ENCODE results near the gene ARRB2. TPM values are rescaled to one million over a fixed set of nuclear protein-coding genes. Genes with fewer than 3 reads are reported as not detected.

ARRB2 gene
- total RNA-seq, 2 experiments from 2014 or later = 163 to 176 TPM

DNA sequence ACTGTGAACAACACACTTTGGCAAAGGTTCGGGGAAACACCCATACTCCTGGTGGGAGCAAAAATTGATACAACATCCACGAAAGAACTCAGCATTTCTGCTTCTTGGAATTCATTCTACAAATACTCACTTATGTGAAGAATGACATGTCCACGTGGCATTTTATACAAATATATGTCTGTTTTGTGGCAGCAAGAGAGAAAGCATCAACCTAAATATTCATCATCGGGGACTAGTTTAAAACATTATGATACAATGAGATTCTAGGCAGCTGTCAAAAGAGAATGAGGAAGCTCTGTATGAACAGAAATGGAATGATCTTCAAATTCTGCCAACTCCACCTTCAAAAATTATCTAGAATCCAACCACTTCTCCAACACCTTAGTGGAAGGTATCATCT lies 43.3 kb upstream of the ARRB2 start:
- Mint-ChIP-seq H3K4me3 (no peak overlapping the region), H3K27ac (no peak overlapping the region), H3K36me3 (ENCODE audit: low read depth) (peaks cover 12% of the 10 kb centered on the region), H3K27me3 (no peaks in the 10 kb centered on the region), H3K9me3 (no peaks in the 10 kb centered on the region), H3K4me1 (ENCODE audit: low read depth) (no peaks in the 10 kb centered on the region)
- CTCF ChIA-PET = interaction anchor here (0.8 kb wide), 1 partner anchor 209 kb away, joined by 3 read pairs; no protein-coding TSS in a partner anchor
- intact Hi-C loops (cut with micrococcal nuclease) = no loop called here
- ATAC-seq = no peak
- DNase-seq = no peak
- POLR2A ChIA-PET = interaction anchor here (1.1 kb wide), 1 partner anchor 9 kb away, joined by 3 read pairs; no protein-coding TSS in a partner anchor
- TF ChIP-seq, protein P1, sequence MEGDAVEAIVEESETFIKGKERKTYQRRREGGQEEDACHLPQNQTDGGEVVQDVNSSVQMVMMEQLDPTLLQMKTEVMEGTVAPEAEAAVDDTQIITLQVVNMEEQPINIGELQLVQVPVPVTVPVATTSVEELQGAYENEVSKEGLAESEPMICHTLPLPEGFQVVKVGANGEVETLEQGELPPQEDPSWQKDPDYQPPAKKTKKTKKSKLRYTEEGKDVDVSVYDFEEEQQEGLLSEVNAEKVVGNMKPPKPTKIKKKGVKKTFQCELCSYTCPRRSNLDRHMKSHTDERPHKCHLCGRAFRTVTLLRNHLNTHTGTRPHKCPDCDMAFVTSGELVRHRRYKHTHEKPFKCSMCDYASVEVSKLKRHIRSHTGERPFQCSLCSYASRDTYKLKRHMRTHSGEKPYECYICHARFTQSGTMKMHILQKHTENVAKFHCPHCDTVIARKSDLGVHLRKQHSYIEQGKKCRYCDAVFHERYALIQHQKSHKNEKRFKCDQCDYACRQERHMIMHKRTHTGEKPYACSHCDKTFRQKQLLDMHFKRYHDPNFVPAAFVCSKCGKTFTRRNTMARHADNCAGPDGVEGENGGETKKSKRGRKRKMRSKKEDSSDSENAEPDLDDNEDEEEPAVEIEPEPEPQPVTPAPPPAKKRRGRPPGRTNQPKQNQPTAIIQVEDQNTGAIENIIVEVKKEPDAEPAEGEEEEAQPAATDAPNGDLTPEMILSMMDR (IDR thresholded peaks at IDR 0.05) = no peak

DNA sequence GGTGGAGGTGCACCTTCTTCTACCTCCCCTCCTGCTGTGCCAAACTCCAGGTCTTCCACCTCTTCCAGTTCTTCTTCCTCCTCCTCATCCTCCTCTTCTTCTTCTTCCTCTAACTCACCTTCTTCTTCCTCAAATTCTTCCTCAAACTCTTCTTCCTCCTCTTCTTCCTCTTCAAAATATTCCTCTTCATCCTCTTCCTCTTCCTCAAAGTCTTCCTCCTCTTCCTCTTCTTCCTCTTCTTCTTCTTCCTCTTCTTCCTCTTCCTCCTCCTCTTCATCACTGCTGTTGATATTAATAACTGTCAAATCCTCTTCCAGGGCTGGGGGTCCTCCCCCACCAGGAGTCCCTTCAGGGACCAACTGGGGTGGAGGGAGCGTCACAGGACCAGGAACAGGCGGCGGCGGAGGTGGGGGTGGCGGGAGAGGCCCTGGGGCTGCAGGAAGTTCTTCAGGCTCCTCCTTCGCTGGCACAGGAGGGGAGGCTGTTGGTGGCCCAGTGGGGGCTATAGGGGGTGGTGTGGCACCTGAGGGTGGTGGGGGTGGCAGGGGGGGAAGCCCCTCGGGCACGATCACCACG lies 38.3 kb upstream of the ARRB2 start:
- H3K4me3 Mint-ChIP-seq = no peak overlapping the region
- intact Hi-C loops (cut with micrococcal nuclease) = no loop called here
- no peaks in the 10 kb centered on the region for H3K27me3 Mint-ChIP-seq
- no peak overlapping the region for H3K27ac Mint-ChIP-seq
- H3K36me3 Mint-ChIP-seq (ENCODE audit: low read depth) = peaks cover 43% of the 10 kb centered on the region
- TF ChIP-seq, protein P1 (IDR thresholded peaks at IDR 0.05) = no peak
- ChIA-PET POLR2A (no interaction called here), CTCF (no interaction called here)
- no peaks in the 10 kb centered on the region for H3K4me1 Mint-ChIP-seq (ENCODE audit: low read depth)
- no peak for DNase-seq
- ATAC-seq = no peak
- H3K9me3 Mint-ChIP-seq = no peaks in the 10 kb centered on the region

DNA sequence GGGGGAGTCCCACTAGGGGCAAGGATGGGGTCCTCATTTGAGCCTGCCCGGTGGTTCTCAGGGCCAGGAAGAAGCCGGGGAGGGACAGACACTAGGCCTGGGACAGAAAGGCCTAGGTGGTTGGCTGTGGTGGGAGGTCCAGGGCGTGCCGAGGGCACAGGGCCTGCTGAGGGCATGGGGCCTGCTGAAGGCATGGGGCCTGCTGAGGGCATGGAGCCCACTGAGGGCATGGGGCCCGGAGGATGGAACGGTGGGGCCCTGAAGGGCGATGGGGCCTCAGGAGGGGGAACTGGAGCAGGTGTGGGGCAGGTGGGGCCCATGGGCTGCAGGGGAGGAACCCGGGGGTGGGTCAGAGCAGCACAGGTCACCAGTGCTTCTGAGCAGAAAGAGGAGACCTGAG lies 37.7 kb upstream of the ARRB2 start:
- DNase-seq (no peak), ATAC-seq (no peak)
- TF ChIP-seq, protein P1 (IDR thresholded peaks at IDR 0.05) = no peak
- intact Hi-C loops (cut with micrococcal nuclease) = no loop called here
- Mint-ChIP-seq H3K9me3 (no peaks in the 10 kb centered on the region), H3K4me1 (ENCODE audit: low read depth) (no peaks in the 10 kb centered on the region), H3K36me3 (ENCODE audit: low read depth) (peaks cover 46% of the 10 kb centered on the region), H3K27ac (no peak overlapping the region), H3K27me3 (no peaks in the 10 kb centered on the region), H3K4me3 (no peak overlapping the region)
- ChIA-PET POLR2A (no interaction called here), CTCF (no interaction called here)

DNA sequence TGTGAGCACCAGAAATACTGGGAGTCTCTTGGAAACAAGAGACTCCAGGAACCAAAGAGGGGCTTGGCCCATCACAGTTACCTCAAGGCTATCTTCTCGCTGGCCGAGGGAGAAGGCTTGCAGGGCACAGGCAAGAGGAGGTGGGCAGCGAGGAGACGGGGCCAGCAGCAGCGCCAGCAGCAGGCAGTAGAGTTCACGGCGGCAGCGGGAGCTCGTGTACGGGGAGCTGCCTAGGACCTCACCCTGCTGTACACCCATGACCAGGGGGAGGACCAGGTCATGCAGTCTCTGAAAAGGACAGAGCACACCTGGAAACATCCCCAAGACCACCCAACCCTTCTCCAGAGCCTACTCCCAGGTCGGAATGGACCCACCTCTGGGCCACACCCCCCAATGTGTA lies 37.3 kb upstream of the ARRB2 start:
- no peaks in the 10 kb centered on the region for H3K27me3 Mint-ChIP-seq
- no peak for DNase-seq
- intact Hi-C loops (cut with micrococcal nuclease) = no loop called here
- TF ChIP-seq, protein P1 (IDR thresholded peaks at IDR 0.05) = no peak
- no peaks in the 10 kb centered on the region for H3K9me3 Mint-ChIP-seq
- peak overlapping the region; percentile 15 for H3K27ac Mint-ChIP-seq
- CTCF ChIA-PET = no interaction called here
- POLR2A ChIA-PET = no interaction called here
- peaks cover 48% of the 10 kb centered on the region for H3K36me3 Mint-ChIP-seq (ENCODE audit: low read depth)
- H3K4me1 Mint-ChIP-seq (ENCODE audit: low read depth) = peaks cover 1% of the 10 kb centered on the region
- ATAC-seq = no peak
- H3K4me3 Mint-ChIP-seq = no peak overlapping the region

DNA sequence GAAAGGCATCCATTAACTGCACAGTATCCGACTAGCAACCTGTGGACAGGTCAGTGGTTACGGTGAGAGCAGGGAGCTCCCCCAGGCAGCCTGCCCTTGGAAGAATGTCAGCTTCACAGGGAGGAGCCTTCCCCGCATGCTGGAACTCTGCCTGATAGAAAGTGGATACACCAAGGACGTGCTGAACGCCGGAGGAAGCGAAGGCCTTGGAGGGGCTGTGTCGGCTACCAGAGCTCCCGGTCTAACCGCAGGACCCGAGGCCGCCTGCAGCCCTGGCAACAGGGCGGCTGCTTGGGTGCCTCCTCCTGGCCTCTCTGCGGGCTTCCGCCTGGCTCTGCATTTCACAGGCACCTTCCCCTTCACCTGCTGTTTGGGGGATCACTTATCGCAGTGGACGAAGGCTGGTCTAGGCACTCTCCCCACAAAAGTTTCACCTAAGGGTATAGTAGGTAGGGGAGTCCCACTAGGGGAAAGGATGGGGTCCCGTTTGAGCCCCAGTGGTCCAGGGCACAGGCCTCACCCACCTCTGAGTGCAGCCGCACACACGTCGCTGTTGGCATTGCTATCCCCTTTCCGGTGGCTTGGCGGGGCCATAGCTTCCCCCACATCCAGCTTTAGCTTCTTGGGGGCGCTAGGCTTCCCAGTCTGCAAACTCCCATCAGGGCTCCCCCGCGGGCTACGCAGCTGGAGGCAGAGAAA lies 36.3 kb upstream of the ARRB2 start:
- CTCF ChIA-PET = no interaction called here
- POLR2A ChIA-PET = no interaction called here

More for the DNA sequence above, 36.3 kb upstream of the ARRB2 start:
- ATAC-seq = no peak
- Mint-ChIP-seq H3K9me3 (no peaks in the 10 kb centered on the region), H3K4me1 (ENCODE audit: low read depth) (peaks cover 8% of the 10 kb centered on the region), H3K36me3 (ENCODE audit: low read depth) (peaks cover 56% of the 10 kb centered on the region), H3K4me3 (no peak overlapping the region), H3K27me3 (no peaks in the 10 kb centered on the region), H3K27ac (no peak overlapping the region)
- no peak for DNase-seq
- TF ChIP-seq, protein P1 (IDR thresholded peaks at IDR 0.05) = no peak
- intact Hi-C loops (cut with micrococcal nuclease) = no loop called here
